ENCODE results near the gene AADAT.

The AADAT gene

DNA sequence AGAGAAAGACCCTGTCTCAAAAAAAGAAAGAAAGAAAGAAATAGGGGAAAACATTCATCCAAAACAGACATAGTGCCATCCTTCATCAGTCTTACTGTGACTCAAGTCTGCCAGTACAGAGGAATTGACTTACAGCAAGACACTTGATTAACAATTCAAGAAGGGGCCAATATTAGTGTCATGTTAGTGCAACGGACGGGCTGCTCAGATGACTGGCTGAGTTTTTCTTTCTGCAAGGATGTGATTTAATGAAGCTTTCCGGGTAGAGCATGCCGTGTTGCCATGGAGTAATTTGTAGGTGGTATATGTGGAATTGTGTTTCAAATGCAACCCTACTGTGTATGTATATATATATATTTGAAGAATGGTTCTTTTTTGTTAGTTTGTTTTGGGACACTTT, 51.0 kb downstream of the AADAT start:
- no peak for DNase-seq
- intact Hi-C loops (cut with DNase I), result no loop called here

DNA sequence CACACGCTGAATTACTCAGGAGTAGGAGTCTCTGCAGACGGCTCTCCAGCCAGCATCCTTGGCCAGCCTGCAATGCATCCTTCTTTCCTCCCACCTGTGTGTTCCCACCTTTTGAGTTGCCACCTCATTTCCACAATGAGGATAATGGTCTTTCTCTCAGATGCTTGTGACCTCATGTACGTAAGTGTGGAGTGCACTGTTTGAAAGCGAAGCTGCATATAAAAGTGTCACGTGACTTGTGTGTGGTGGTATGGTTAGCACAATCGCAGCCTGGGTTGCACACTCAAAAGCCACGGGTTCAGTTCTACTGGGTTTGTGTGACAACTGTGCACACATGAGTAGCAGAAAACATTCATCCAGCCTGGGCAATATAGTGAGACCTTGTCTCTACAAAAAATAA, 51.5 kb downstream of the AADAT start:
- DNase-seq, result no peak
- intact Hi-C loops (cut with DNase I), result no loop called here

GRCh38 chr4:170037481-170037880, 52.3 kb downstream of the AADAT start:
- DNase-seq, result no peak
- intact Hi-C loops (cut with DNase I), result no loop called here

DNA sequence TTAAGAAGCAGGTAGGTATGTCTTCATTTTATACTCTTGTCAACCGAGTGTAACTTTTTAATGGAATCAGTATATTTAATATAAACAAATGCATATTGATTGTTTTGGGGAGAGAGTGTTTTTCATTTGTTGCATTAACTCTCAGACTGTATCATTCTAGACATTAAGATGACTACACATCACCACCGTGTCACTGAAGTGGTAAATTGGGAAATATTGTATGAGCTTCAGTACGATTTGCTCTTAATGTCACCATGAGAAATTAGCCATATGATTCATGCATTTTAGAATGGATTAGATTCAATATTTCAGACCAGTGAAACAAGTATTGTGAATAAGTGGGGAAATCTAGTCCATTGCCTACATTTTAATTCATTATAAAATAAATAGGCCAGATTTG, 53.9 kb downstream of the AADAT start:
- DNase-seq, result no peak
- intact Hi-C loops (cut with DNase I), result no loop called here

DNA sequence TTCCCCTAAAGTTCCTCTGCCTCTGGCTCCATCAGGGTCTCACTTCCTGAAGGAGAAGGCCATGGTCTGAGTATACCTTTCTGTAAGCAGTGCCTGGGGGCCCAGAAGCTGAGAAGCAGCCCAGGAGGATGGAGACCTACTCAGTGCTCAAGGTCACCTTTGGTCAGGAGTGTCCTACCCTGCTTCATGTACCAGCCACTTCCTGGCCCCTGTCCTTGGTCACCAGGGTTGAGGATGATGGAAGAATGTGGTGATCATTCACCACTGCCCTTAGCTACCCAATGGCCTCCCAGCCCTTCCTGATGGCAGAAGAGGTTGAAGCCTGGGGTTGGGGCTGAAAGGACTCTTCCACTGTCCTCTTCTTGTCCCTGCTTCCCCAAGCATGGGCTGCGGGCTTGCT, 54.5 kb downstream of the AADAT start:
- intact Hi-C loops (cut with DNase I), result no loop called here

GRCh38 chr4:170033999-170034398, 55.8 kb downstream of the AADAT start:
- no peak for DNase-seq
- intact Hi-C loops (cut with DNase I), result no loop called here

More for the DNA sequence above, 54.5 kb downstream of the AADAT start:
- DNase-seq, result no peak

DNA sequence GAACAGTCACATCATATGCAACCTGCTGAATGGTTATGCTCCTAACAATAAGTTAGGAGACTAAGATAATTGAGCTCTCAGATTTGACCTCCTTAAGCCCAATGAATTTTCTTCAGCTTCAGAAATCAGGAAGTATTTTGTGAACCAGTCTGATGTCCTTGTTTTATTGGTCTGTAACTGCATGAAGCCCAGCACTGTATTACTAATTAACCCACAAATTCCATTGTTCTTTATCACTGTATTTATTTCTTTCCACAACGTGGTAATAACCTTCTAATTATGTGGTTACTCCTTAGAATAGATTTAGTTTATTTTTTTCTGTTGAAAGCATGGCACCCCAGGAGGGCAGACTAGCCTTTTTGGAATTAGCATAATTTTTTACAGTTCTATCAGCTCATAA, 59.6 kb downstream of the AADAT start:
- no peak for DNase-seq
- intact Hi-C loops (cut with DNase I), result no loop called here

DNA sequence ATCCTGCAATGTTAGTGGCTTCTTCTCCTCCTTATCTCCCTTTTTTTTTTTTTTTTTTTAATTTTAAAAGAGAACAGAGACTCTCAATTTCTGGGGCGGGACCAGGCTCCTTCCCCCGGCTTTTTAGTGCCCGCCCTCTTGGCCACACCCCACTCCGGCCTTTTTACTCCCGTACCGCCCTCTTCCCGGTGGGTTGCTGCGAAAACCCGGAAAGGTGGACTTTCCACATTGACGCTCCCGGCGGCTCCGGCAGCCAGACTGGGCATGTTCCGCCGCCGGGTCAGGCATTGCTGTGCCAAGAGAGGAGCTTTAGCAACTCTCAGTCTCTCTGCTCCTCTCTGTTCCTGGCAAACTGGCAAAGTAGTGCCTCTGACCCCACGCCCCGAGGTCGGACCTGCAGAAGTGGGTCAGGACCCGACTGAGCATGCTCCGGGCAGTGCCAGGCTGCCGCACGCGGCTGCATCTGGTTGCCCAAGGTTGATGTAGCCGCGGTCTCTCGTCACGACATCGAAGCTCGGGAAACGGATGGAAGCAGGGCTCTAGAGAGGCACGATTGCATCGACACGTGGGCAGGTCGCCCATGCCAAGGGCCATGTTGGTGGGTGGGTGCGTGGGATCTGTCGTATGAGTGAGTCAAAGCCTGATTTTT, 62.5 kb downstream of the AADAT start:
- intact Hi-C loops (cut with DNase I), result loop anchor here (5.0 to 10.0 kb wide), 4 partner anchors 40 to 413 kb away; partner anchors contain the start of genes HPF1 and NEK1

GRCh38 chr4:170026253-170027021, 63.3 kb downstream of the AADAT start, which contains the start of gene MFAP3L:
MFAP3L (minus strand) TSS chr4:170026395; CDS start chr4:170005877, 20,518 bp downstream.
- intact Hi-C loops (cut with DNase I), result loop anchor here (5.0 to 10.0 kb wide), 4 partner anchors 39 to 412 kb away; partner anchors contain the start of genes HPF1 and NEK1
- DNase-seq, result peak; percentile 61 to 96 (median 90)

More for the DNA sequence above, 62.5 kb downstream of the AADAT start:
- DNase-seq, result peak; percentile 86 to 99 (median 95)

DNA sequence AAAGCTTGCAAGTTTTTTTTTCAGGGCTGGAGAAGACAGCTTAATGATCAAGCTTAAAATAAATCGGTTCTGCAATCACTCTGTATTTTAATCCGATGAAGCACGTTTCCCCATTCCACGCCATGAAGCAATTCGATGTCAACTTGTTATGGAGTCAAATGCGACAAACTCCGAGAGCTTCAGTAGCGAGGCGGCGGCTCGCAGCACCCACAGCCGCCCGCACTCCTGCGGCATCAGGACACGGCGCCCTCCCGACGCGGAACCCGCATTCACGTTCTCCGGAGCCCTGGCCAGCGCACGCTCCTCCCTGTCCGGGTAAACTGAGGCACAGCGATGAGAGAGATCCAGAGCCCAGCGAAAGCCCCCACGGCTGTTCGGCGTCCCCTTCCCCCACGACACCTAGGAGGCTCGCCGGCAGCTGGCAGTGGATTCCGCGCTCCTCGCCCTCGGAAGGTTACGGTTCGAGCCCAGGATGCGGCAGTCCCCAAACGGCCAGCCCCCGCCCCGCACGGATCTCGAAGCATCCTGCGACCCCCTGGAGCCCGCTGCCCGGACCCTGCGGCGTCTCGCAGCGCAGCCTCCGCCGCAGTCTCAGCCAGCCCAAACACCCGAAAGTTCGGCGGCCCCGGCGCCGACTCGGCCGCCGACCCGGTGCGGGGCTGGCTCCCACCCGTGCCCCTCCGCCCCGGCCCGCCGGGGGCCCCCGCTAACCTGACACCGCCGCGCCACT, 64.1 kb downstream of the AADAT start:
- intact Hi-C loops (cut with DNase I), result loop anchor here (5.0 to 10.0 kb wide), 4 partner anchors 38 to 411 kb away; partner anchors contain the start of genes HPF1 and NEK1
- peak in 39 of 42 donors; percentile 35 to 80 (median 56) for DNase-seq

DNA sequence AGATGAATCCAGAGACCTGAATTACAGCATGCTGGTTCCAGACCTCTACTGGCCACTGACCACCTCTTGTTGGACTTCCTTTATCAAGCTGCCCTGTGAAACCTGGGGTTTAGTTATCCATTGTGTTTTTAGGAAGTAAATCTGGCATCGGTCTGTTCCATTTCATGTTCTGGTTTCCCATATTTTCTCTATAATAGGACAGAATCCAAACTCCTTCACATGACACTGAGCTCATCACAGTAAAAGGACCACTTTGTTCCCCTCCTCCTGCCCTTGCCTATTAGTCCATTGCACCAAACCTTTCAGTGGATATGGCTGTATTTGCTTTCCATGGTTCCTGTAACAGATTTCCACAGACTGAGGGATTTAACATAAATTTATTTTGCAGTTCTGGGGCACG, 67.5 kb downstream of the AADAT start:
- peak in 10 of 42 donors; percentile 27 to 83 (median 49) for DNase-seq
- intact Hi-C loops (cut with DNase I), result loop anchor here (10.0 kb wide), 1 partner anchor 407 kb away; the partner anchor contains the start of gene NEK1

- intact Hi-C loops (cut with DNase I), result no loop called here
- peak in 2 of 42 donors; percentile 46 to 62 for DNase-seq
These were observed 72.5 kb downstream of the AADAT start for GRCh38 chr4:170017252-170017651.

DNA sequence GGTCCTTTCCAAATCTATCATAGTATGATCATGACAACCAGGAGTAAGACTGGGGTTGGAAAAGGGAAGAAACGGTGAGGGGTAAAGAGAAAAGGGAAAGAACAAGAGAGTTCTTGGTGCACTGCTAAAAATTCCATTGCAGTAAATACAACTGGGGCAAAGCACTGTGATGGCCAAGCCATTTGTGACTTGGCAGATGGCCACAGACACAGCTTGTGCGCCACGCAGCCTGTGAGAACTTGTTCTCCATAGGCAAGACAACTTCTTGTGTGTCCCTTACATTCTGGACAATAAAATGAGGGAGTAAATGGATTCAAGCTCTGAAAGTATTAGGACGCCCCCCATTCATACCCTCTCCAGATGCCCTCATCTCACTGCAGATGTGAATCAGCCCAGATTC, 74.5 kb downstream of the AADAT start:
- DNase-seq, result peak; percentile 22 to 93 (median 80)
- intact Hi-C loops (cut with DNase I), result no loop called here

GRCh38 chr4:170014359-170015011, 75.3 kb downstream of the AADAT start:
- DNase-seq, result peak in 25 of 42 donors; percentile 19 to 82 (median 50)
- intact Hi-C loops (cut with DNase I), result no loop called here

DNA sequence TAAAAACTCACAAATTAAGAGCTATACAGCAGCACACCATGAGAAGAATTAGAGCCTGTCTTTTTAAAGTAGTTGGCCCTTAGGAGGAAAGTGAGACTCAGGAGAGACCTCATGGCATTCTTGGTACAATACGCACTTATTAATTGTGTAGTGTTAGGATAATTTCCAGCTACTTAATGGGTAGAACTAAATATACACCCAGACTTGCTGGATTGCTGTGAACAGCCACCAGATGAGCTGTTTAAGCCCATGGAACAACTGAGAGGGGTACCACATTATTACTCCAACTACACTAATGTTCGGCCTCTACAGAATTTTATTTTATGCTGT, 77.2 kb downstream of the AADAT start:
- intact Hi-C loops (cut with DNase I), result no loop called here
- DNase-seq, result no peak

GRCh38 chr4:170011921-170012628, 77.7 kb downstream of the AADAT start:
- intact Hi-C loops (cut with DNase I), result no loop called here
- peak in 15 of 42 donors; percentile 27 to 72 (median 45) for DNase-seq

All from head of caudate nucleus (tissue), 42 donors.